ENCODE measurements around the gene IKBKG.
"Not testable (repeated sequence)": the region's sequence is repeated elsewhere in the genome, so short reads cannot be mapped to it uniquely, and the experiment has no call there.

IKBKG gene

DNA sequence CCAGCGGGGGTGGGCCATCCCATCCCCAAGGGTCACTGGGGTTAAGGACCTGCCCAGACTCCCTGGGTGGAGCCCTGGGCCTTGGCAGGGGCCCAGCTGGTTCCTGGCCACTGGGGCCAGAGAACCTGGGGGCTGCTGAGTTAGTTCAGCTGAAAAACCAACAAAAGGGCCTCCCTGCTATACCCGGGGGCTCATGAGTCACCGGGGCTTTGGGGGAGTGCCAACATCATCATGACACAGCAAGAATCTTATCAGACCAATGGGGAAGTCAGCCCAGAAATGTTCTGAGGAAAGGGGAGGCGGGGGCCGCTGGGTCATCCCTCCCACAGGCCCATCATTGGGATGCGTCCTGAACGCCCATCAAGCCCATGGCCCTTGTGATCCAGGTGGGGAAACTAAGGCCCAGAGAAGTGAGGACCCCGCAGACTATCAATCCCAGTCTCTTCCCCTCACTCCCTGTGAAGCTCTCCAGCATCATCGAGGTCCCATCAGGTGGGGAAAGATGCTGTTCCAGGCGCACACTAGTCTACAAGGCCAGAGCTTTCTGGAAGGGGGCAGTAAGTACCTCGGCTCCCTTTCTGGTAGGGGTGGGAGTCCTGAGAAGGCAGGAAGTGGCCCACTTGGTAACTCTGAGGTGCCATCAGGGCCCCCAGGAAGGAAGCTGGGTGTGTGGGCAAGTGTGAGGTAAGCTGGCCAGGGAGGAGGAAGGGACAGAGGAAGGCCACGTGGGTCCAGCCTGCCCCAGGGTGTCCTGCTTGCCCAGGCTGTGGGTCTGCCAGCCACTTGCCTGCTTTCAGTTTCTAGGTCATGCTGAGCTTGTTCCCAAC lies 5.3 kb upstream of the IKBKG start:
- H3K4me3 ChIP-seq (ENCODE audit: low read depth, low read length), result no peak overlapping the region
- TF ChIP-seq, protein P1, sequence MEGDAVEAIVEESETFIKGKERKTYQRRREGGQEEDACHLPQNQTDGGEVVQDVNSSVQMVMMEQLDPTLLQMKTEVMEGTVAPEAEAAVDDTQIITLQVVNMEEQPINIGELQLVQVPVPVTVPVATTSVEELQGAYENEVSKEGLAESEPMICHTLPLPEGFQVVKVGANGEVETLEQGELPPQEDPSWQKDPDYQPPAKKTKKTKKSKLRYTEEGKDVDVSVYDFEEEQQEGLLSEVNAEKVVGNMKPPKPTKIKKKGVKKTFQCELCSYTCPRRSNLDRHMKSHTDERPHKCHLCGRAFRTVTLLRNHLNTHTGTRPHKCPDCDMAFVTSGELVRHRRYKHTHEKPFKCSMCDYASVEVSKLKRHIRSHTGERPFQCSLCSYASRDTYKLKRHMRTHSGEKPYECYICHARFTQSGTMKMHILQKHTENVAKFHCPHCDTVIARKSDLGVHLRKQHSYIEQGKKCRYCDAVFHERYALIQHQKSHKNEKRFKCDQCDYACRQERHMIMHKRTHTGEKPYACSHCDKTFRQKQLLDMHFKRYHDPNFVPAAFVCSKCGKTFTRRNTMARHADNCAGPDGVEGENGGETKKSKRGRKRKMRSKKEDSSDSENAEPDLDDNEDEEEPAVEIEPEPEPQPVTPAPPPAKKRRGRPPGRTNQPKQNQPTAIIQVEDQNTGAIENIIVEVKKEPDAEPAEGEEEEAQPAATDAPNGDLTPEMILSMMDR (IDR thresholded peaks at IDR 0.05; ENCODE audit: low read depth, low read length), result no peak
- in situ Hi-C loops (cut with HindIII; ENCODE audit: low sequenced_read_pairs), result no loop called here
- DNase-seq (ENCODE audit: low read depth, low spot score), result peak; percentile 92

GRCh38 chrX:154542723-154543424 lies 4.5 kb upstream of the IKBKG start:
- H3K4me3 ChIP-seq (ENCODE audit: low read depth, low read length), result no peak overlapping the region
- no peak for DNase-seq (ENCODE audit: low read depth, low spot score)
- TF ChIP-seq, protein P1 (IDR thresholded peaks at IDR 0.05; ENCODE audit: low read depth, low read length), result no peak
- in situ Hi-C loops (cut with HindIII; ENCODE audit: low sequenced_read_pairs), result no loop called here

- in situ Hi-C loops (cut with HindIII; ENCODE audit: low sequenced_read_pairs), result no loop called here
- no peak for DNase-seq (ENCODE audit: low read depth, low spot score)
- TF ChIP-seq, protein P1 (IDR thresholded peaks at IDR 0.05; ENCODE audit: low read depth, low read length), result no peak
- peak overlapping the region; percentile 56 for H3K4me3 ChIP-seq (ENCODE audit: low read depth, low read length)
Observed at GRCh38 chrX:154545673-154546274, 1.6 kb upstream of the IKBKG start.

GRCh38 chrX:154546354-154547244 lies 821 bp upstream of the IKBKG start, which contains the start of gene G6PD:
G6PD (minus strand) TSS chrX:154546846; CDS start chrX:154546155, 691 bp downstream.
- peak; percentile 66 for DNase-seq (ENCODE audit: low read depth, low spot score)
- in situ Hi-C loops (cut with HindIII; ENCODE audit: low sequenced_read_pairs), result no loop called here
- TF ChIP-seq, protein P1 (IDR thresholded peaks at IDR 0.05; ENCODE audit: low read depth, low read length), result no peak
- H3K4me3 ChIP-seq (ENCODE audit: low read depth, low read length), result peak within 1 kb of the TSS; percentile 74

- DNase-seq (ENCODE audit: low read depth, low spot score), result peak; percentile 18
- H3K4me3 ChIP-seq (ENCODE audit: low read depth, low read length), result peak overlapping the region; percentile 74
- in situ Hi-C loops (cut with HindIII; ENCODE audit: low sequenced_read_pairs), result no loop called here
- TF ChIP-seq, protein P1 (IDR thresholded peaks at IDR 0.05; ENCODE audit: low read depth, low read length), result no peak
Observed at GRCh38 chrX:154548028-154548316, 552 bp downstream of the IKBKG start.

DNA sequence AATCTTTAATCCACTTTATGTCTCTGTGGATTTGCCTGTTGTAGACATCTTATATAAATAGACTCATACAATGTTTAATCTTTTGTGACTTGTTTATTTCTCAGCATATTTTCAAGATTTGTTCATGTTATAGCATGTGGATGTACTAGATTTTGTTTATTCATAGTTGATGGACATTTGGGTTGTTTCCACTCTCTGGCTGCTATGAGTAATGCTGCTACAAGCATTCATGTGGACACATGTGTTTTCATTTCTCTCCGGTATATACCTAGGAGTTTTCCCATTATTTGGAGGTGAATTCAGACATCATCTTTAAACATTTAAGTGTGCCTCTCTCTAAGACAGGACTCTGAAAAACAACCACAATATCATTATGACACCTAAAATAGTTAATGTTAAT lies 2.3 kb downstream of the IKBKG start:
- in situ Hi-C loops (cut with HindIII; ENCODE audit: low sequenced_read_pairs), result no loop called here
- H3K4me3 ChIP-seq (ENCODE audit: low read depth, low read length), result no peak overlapping the region
- no peak for DNase-seq (ENCODE audit: low read depth, low spot score)
- TF ChIP-seq, protein P1 (IDR thresholded peaks at IDR 0.05; ENCODE audit: low read depth, low read length), result no peak

DNA sequence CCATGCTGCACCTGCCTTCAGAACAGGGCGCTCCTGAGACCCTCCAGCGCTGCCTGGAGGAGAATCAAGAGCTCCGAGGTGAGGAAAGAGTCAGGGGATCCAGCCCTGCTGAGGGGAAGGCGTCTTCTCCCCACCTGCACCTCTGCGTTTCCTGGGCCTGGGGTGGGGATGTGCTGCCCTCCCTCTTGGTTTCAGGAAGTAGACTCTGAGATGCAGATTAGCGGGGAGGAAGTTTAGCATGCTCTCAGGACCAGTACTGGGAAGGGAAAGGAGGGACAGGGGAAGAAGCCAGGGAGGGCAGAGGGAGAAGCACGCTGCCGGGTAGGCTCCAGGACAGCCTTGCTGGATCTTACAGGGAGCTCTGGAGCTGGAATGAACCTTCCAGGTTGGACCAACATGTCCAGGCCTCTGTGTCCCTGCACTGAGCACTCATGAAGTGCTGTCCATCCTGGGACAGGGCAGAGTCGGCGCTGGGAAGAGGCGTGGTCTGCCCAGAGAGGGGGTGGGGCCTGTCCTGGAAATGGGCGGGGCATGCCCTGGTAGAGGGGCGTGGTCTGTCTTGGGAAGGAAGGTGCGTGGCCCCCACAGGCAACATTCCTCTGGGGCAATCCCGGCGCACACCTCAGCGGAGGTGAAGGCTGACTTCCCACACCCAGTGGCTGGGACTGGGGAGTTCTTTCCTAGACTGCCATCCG lies 4.8 kb downstream of the IKBKG start:
- in situ Hi-C loops (cut with HindIII; ENCODE audit: low sequenced_read_pairs); H3K4me3 ChIP-seq (ENCODE audit: low read depth, low read length); DNase-seq (ENCODE audit: low read depth, low spot score): not testable (repeated sequence)

DNA sequence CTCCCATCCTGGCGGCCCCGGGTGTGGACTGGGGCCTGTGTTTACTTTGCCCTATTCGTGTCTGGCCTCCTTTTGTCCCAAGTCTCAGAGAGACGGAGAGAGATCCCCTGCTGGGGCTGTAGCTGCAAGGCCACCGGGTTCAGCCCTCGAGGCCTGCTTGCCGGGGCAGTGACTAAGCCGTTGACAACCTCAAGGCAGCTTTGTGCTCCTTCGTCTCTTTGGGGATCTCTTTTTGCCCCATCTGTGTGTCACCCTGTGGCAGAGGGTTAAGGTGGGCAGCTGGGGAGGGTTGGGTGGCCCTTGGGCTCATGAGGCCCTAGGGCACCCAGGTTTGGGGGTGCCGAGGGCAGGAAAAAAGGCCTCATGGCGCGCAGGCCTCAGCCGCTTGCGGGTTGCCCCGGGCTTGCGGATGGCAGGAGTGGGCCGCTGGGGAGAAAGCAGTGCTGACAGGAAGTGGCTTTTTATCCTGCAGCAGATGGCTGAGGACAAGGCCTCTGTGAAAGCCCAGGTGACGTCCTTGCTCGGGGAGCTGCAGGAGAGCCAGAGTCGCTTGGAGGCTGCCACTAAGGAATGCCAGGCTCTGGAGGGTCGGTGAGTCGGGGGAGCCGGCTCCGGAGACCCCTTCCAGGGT lies 10.8 kb downstream of the IKBKG start:
- H3K4me3 ChIP-seq (ENCODE audit: low read depth, low read length); in situ Hi-C loops (cut with HindIII; ENCODE audit: low sequenced_read_pairs); DNase-seq (ENCODE audit: low read depth, low spot score): not testable (repeated sequence)

Data from astrocyte of the spinal cord (primary cell).